DND-41 (cell line): ENCODE data around the gene NHLRC4.

Source experiments
- ATAC-seq: fragments of 200-7000 bp; cut with Tn5 transposase; 3 replicates; pipeline ENCODE4 v1.9.1; 2021; ENCODE audit warnings: low read depth; ENCODE audit not compliant: insufficient read depth
- DNase-seq: peaks from one replicate; pipeline ENCODE4 v3.0.0-alpha.2; 2020
- H2AFZ ChIP-seq: 2 replicates; pipeline ENCODE4 v1.6.0; 2012; ENCODE audit warnings: low read depth, low read length
- H3K27ac ChIP-seq: 2 replicates; pipeline ENCODE4 v1.5.1; 2012; ENCODE audit warnings: low read length, inconsistent platforms
- H3K27me3 ChIP-seq: fragments of 200-600 bp; sonication (generic); 2 replicates; pipeline ENCODE4 v1.6.0; 2012; ENCODE audit warnings: low read length, mild to moderate bottlenecking, inconsistent platforms; ENCODE audit not compliant: insufficient read depth, poor library complexity
- H3K36me3 ChIP-seq: 2 replicates; pipeline ENCODE4 v1.5.1; 2012; ENCODE audit warnings: low read length, inconsistent platforms; ENCODE audit not compliant: insufficient read depth
- H3K4me1 ChIP-seq: 2 replicates; pipeline ENCODE4 v1.5.1; 2012; ENCODE audit warnings: mild to moderate bottlenecking, low read length; ENCODE audit not compliant: insufficient read depth
- H3K4me2 ChIP-seq: 2 replicates; pipeline ENCODE4 v1.6.0; 2012; ENCODE audit warnings: mild to moderate bottlenecking, moderate library complexity, low read length, inconsistent platforms; ENCODE audit not compliant: insufficient read depth
- H3K4me3 ChIP-seq, 2 experiments: fragments of 200-600 bp in 1 of 2; shearing (Covaris generic) in 1 of 2; 2 replicates each; pipeline ENCODE4 v1.5.1; 2012 to 2016; ENCODE audit warnings: inconsistent platforms in 2 of 2, low read length in 2 of 2, mild to moderate bottlenecking in 2 of 2, low read depth in 1 of 2, moderate library complexity in 1 of 2
- H3K79me2 ChIP-seq: 2 replicates; pipeline ENCODE4 v1.6.0; 2012; ENCODE audit warnings: low read length, inconsistent platforms; ENCODE audit not compliant: insufficient read depth
- H3K9ac ChIP-seq: 2 replicates; pipeline ENCODE4 v1.6.0; 2012; ENCODE audit warnings: low read depth, mild to moderate bottlenecking, inconsistent platforms, low read length, moderate library complexity
- H3K9me3 ChIP-seq: 2 replicates; pipeline ENCODE4 v1.5.1; 2012; ENCODE audit warnings: low read length, moderate library complexity, mild to moderate bottlenecking, inconsistent platforms; ENCODE audit not compliant: insufficient read depth, severe bottlenecking
- H4K20me1 ChIP-seq: 2 replicates; pipeline ENCODE4 v1.6.0; 2012; ENCODE audit warnings: low read length; ENCODE audit not compliant: insufficient read depth
- EZH2 ChIP-seq: IDR thresholded peaks from 3 replicates; pipeline ENCODE4 v1.6.1; 2012; ENCODE audit warnings: borderline replicate concordance, low read depth, mild to moderate bottlenecking, moderate library complexity, low read length, inconsistent platforms; ENCODE audit not compliant: severe bottlenecking
- TF ChIP-seq, protein P1 (sequence below): IDR thresholded peaks from 2 replicates; pipeline ENCODE4 v1.5.1; 2012; ENCODE audit warnings: borderline replicate concordance, low read length, moderate library complexity, mild to moderate bottlenecking; ENCODE audit not compliant: poor library complexity, severe bottlenecking; ENCODE audit errors: extremely low read depth

Gene NHLRC4

DNA sequence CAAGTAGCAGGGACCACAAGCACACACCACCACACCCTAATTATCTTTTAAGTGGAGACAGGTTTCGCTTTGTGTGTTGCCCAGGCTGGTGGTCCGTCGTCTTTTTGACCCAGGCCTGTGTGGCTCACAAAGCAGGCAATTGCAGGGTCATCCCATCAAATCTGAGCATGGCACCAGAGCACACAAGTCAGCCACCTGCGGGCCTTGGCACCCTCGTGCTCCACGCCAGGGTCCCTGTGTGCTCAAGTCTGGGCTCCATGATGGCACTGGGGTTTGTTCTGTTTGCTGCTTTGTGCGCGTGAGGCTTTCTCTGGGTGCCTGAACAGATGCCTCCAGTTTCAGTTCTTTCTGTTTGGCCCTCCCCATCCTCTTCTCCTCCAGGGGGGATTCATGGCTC is 41.7 kb upstream of the NHLRC4 start:
- Histone ChIP-seq H3K4me1 (peaks cover 33% of the 10 kb centered on the region), H3K27me3 (no peaks in the 10 kb centered on the region), H3K9me3 (no peaks in the 10 kb centered on the region), H3K27ac (no peak overlapping the region), H4K20me1 (peaks cover 44% of the 10 kb centered on the region), H3K4me3 (no peak overlapping the region), H2AFZ (no peak overlapping the region), H3K4me2 (peak overlapping the region; percentile 80), H3K79me2 (peaks cover 42% of the 10 kb centered on the region), H3K9ac (no peak overlapping the region), H3K36me3 (peaks cover 27% of the 10 kb centered on the region)
- TF ChIP-seq EZH2 = no peak
- TF ChIP-seq, protein P1, sequence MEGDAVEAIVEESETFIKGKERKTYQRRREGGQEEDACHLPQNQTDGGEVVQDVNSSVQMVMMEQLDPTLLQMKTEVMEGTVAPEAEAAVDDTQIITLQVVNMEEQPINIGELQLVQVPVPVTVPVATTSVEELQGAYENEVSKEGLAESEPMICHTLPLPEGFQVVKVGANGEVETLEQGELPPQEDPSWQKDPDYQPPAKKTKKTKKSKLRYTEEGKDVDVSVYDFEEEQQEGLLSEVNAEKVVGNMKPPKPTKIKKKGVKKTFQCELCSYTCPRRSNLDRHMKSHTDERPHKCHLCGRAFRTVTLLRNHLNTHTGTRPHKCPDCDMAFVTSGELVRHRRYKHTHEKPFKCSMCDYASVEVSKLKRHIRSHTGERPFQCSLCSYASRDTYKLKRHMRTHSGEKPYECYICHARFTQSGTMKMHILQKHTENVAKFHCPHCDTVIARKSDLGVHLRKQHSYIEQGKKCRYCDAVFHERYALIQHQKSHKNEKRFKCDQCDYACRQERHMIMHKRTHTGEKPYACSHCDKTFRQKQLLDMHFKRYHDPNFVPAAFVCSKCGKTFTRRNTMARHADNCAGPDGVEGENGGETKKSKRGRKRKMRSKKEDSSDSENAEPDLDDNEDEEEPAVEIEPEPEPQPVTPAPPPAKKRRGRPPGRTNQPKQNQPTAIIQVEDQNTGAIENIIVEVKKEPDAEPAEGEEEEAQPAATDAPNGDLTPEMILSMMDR = no peak
- ATAC-seq = no peak
- DNase-seq = no peak

DNA sequence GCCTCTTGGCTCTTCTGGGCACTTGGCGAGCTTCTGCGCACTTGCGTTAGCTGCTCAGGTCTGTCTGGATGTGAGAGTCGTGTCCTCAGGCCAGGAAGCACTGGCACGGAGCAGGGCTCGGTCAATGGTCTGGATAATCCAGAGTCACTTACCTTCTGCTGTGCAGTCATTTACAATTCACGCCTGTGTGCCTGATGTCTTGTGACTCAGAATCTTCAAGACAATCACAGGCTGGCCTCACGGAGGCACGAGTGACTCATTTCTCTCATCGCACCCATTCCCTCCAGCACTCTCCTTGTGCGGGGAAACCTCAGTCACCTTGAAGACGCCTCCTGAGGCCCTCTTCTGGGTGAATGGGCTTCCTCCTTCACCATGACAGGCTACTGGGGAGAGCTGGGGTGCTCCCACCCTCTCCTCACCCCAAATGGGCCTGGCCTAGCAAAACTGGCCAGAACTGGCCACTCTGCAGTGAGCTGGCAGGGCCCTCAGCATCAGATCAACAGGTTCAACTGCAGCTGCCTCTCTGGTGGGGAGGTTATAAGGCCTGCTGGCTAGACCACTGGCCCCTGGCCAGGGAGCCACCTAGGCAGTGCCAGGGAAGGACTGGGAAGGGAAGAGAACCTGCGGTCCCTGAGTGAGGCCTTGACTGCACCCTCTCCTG is 41.2 kb upstream of the NHLRC4 start:
- no peak for DNase-seq
- H3K9me3 ChIP-seq = no peaks in the 10 kb centered on the region
- H3K27me3 ChIP-seq = no peaks in the 10 kb centered on the region
- peak overlapping the region; percentile 81 for H3K9ac ChIP-seq
- H3K79me2 ChIP-seq = peaks cover 48% of the 10 kb centered on the region
- H3K36me3 ChIP-seq = peaks cover 27% of the 10 kb centered on the region
- peaks cover 38% of the 10 kb centered on the region for H3K4me1 ChIP-seq
- peaks cover 49% of the 10 kb centered on the region for H4K20me1 ChIP-seq
- TF ChIP-seq, protein P1 = no peak
- no peak for TF ChIP-seq EZH2
- peak overlapping the region; percentile 46 to 95; a peak in 3 of 4 replicates for H3K4me3 ChIP-seq
- H2AFZ ChIP-seq = no peak overlapping the region
- no peak for ATAC-seq
- H3K4me2 ChIP-seq = peak overlapping the region; percentile 80
- peak overlapping the region; percentile 50; the same call in 1 of the 2 replicates for H3K27ac ChIP-seq

DNA sequence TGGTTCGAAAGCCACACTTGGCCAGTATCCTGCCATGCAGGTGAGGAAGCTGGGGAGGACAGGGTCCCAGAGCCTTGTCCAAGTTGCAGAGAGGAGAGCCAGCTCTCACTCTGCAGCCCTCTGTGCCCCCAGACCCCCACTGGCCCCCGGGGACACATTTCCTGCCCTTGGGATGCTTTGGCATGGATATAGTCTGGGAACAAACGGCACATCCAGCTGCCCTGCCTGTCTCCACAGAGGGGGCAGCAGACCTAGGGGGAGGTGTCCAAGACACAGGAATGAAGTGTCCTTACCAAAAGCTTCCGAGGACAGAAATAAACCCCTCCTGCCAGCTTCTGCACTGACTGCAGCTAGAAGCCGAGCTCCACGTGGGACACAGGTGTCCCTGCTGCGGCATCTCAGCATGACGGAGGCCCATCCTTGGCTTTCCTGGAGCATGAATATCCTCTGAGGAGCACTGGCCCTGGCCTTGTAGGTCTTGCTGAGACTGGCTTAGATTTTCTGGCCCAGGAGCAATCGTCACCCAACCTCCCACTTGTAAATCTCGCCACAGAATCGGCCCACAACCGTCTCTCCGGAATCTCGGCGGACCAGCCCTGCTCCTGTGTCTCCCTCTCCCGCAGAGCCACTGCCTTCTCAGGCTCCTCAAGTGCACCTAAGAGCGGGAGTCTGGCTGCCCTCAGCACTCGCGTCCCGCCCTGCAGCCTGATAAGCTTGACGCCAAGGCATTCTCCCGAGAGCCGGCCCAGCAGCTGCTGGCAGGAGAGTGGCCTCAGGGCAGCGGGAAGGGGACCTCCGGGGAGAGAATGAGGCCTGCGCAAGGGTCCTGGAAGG is 40.4 kb upstream of the NHLRC4 start:
- peak; percentile 45 for DNase-seq
- Histone ChIP-seq H3K4me1 (peaks cover 38% of the 10 kb centered on the region), H3K9ac (peak overlapping the region; percentile 81), H3K79me2 (peaks cover 55% of the 10 kb centered on the region), H3K27me3 (no peaks in the 10 kb centered on the region), H2AFZ (peak overlapping the region; percentile 75), H3K4me3 (peak overlapping the region; percentile 46 to 95), H3K36me3 (peaks cover 24% of the 10 kb centered on the region), H3K4me2 (peak overlapping the region; percentile 80), H3K9me3 (no peaks in the 10 kb centered on the region), H3K27ac (peak overlapping the region; percentile 93), H4K20me1 (peaks cover 55% of the 10 kb centered on the region)
- ATAC-seq = peak; percentile 22
- TF ChIP-seq EZH2 = no peak
- TF ChIP-seq, protein P1 = no peak
